ES-I3 (cell line): ENCODE results near the gene ERFE.
"Not testable (repeated sequence)": the region's sequence is repeated elsewhere in the genome, so short reads cannot be mapped to it uniquely, and the experiment has no call there.

Source experiments
- H3K36me3 ChIP-seq: 2 replicates; pipeline ENCODE4 v1.6.1; 2013; ENCODE audit warnings: mild to moderate bottlenecking, low read length, control low read depth, moderate library complexity; ENCODE audit not compliant: insufficient read depth
- H3K4me1 ChIP-seq: 2 replicates; pipeline ENCODE4 v1.6.1; 2013; ENCODE audit warnings: mild to moderate bottlenecking, control low read depth, low read length; ENCODE audit not compliant: insufficient read depth
- H3K9ac ChIP-seq: 2 replicates; pipeline ENCODE4 v1.6.1; 2013; ENCODE audit warnings: low read depth, mild to moderate bottlenecking, low read length, moderate library complexity
- H3K9me3 ChIP-seq: 2 replicates; pipeline ENCODE4 v1.6.1; 2013; ENCODE audit warnings: mild to moderate bottlenecking, low read length, moderate library complexity; ENCODE audit not compliant: control insufficient read depth, insufficient read depth

ERFE gene

DNA sequence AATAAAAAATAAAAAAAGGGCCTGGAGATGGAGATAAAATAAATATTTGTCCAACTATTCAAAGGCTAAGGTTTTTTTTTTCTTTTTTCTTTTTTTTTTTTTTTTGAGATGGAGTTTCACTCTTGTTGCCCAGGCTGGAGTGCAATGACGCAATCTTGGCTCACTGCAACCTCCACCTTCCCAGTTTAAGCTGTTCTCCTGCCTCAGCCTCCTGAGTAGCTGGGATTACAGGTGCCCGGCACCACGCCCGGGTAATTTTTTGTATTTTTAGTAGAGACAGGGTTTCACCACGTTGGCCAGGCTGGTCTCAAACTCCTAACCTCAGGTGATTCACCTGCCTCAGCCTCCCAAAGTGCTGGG lies 12.3 kb downstream of the ERFE start:
- not testable (repeated sequence) for H3K4me1 ChIP-seq, H3K9me3 ChIP-seq, H3K36me3 ChIP-seq, H3K9ac ChIP-seq

DNA sequence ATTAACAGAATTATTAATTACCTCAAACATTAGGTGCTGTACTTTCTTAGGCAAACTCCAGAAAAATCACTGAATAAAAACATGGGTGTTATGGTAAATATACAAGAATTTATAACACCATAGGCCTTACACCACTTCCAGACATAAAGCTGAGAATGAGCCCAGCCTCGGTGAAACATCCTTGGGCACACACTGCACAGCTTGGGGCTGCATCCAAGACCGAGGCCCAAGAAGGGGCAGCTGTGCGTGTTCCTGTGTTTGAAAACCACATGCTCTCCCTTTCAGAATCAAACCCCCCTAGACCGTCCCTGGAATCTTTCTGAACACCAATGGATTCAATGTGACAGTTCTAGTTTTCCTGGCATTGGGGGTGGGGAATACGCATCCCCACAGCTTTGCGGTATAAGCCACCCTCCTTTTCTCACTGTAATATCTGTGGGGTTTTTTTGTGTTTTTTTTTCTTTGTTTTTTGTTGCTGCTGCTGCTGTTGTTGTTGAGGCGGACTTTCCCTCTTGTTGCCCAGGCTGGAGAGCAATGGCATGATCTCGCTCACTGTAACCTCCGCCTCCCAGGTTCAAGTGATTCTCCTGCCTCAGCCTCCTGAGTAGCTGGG lies 12.9 kb downstream of the ERFE start:
- Histone ChIP-seq H3K4me1 (no peaks in the 10 kb centered on the region), H3K9me3 (no peaks in the 10 kb centered on the region), H3K36me3 (peaks cover 4% of the 10 kb centered on the region; the same call in 1 of the 2 replicates), H3K9ac (no peak overlapping the region)

DNA sequence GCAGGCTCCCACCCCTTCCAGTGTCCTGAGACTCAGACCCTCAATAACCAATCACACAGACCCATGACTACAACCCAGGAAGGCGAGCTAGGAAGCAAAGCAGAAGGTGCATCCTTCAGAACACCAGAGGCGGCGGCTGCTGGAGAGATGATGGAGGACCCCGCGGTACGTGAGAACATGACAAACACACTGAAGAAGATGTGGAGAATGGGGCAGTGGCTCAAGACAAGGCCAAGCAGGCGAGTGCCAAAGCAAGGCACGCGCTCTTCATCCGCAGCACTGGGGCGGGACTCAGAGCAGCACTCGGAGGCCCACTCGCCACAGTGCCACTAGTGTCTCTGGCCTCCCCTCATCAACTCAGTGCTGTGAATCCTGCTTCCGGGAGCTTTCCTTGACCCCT lies 13.7 kb downstream of the ERFE start:
- H3K4me1 ChIP-seq: no peaks in the 10 kb centered on the region
- no peak overlapping the region for H3K9ac ChIP-seq
- H3K36me3 ChIP-seq: peaks cover 4% of the 10 kb centered on the region; the same call in 1 of the 2 replicates
- H3K9me3 ChIP-seq: no peaks in the 10 kb centered on the region

- H3K4me1 ChIP-seq: no peaks in the 10 kb centered on the region
- H3K9me3 ChIP-seq: no peaks in the 10 kb centered on the region
- H3K36me3 ChIP-seq: peaks cover 8% of the 10 kb centered on the region; the same call in 1 of the 2 replicates
- H3K9ac ChIP-seq: no peak overlapping the region
Observed at GRCh38 chr2:238173692-238174091, 14.9 kb downstream of the ERFE start.

DNA sequence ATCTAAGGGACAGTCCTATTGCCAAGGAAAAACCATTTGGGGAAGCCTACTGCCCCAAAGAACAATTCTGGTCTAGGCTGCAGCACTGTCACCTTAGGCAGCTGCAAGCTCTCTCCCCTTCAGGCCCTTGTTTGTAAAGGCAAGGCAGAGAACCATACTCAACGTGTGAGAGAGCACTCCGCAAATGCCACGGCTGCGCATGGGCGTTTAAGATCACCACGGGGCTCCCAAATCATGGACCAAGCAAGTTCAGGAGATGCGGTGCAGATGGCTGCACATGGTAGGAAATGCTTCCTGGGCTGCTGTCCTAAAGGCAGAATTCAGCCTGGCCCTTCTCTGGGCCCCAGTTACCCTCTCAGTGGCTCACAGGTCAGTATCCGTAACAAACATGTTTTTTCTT lies 15.5 kb downstream of the ERFE start:
- Histone ChIP-seq H3K36me3 (peaks cover 10% of the 10 kb centered on the region; the same call in 1 of the 2 replicates), H3K4me1 (no peaks in the 10 kb centered on the region), H3K9me3 (no peaks in the 10 kb centered on the region), H3K9ac (no peak overlapping the region)

GRCh38 chr2:238174701-238175100 lies 15.9 kb downstream of the ERFE start:
- Histone ChIP-seq H3K36me3 (peaks cover 13% of the 10 kb centered on the region; the same call in 1 of the 2 replicates), H3K9ac (no peak overlapping the region), H3K9me3 (no peaks in the 10 kb centered on the region), H3K4me1 (no peaks in the 10 kb centered on the region)

DNA sequence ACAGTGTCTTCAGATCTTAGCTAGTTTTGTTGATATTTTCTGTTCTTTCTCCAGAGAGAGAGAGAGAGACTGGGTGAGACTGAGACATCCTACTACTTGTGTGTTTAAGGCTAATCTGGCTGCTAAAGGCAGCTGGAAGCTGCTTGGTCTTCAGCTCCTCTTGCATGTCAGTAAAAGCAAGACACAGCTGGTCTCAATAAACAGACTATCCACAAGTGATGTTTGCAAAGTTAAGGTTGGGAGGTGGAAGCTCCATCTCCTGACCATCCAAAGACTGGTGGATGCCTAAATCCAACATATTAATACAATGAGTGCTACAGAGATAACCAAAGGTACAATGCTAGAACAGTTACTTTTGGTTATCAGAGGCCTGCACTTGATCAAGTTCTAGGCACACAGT lies 17.8 kb downstream of the ERFE start:
- Histone ChIP-seq H3K36me3 (peaks cover 20% of the 10 kb centered on the region; the same call in 1 of the 2 replicates), H3K9ac (no peak overlapping the region)

GRCh38 chr2:238180554-238180953 lies 21.8 kb downstream of the ERFE start:
- no peak overlapping the region for H3K9ac ChIP-seq
- H3K9me3 ChIP-seq: no peaks in the 10 kb centered on the region
- H3K4me1 ChIP-seq: no peaks in the 10 kb centered on the region
- H3K36me3 ChIP-seq: peaks cover 45% of the 10 kb centered on the region

More for the DNA sequence above, 17.8 kb downstream of the ERFE start:
- H3K4me1 ChIP-seq: no peaks in the 10 kb centered on the region
- H3K9me3 ChIP-seq: no peaks in the 10 kb centered on the region

DNA sequence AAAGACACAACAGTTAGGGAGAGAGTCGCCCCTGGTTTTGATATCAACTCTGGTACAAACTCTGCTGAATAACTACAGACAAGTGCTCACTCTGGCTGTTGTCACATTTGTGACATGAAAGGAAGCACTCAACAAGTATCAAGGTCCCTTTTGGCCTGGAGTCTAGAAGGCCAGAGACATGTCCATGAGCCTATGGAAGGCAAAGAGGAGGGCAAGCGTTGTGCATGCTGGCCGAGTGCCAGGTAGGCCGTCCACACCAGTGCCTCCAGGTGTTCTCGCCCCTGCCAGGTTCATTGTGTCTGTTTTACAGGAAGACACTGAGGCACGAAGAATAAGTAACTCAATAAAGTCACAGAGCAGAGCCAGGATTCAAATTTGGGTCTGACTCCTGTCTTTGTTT lies 23.6 kb downstream of the ERFE start:
- peaks cover 51% of the 10 kb centered on the region for H3K36me3 ChIP-seq
- no peaks in the 10 kb centered on the region for H3K4me1 ChIP-seq
- H3K9ac ChIP-seq: no peak overlapping the region
- H3K9me3 ChIP-seq: no peaks in the 10 kb centered on the region

GRCh38 chr2:238183821-238184220 lies 25.1 kb downstream of the ERFE start:
- no peaks in the 10 kb centered on the region for H3K9me3 ChIP-seq
- no peak overlapping the region for H3K9ac ChIP-seq
- H3K4me1 ChIP-seq: no peaks in the 10 kb centered on the region
- peaks cover 57% of the 10 kb centered on the region for H3K36me3 ChIP-seq

- peaks cover 35% of the 10 kb centered on the region for H3K36me3 ChIP-seq
- no peaks in the 10 kb centered on the region for H3K4me1 ChIP-seq
- H3K9me3 ChIP-seq: no peaks in the 10 kb centered on the region
- H3K9ac ChIP-seq: no peak overlapping the region
Observed at GRCh38 chr2:238187618-238188548, 29.1 kb downstream of the ERFE start.

DNA sequence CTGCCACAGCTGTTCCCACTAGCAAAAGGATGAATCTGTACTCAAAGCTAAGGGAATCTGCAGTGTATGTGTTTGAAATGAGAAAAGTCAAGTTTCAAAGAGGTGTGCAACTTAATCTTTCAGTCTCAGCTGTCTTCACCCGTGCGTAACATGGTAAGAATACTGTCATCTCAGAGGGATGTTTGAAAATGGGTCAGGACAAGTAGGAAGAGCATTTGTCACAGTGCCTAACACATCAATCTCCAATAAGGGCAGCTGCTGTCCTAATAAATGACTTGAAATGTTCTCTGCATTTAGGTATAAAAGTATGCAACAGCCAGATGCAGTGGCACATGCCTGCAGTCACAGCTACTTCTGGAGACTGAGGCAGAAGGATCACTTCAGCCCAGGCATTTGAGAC lies 31.7 kb downstream of the ERFE start:
- H3K36me3 ChIP-seq: peaks cover 30% of the 10 kb centered on the region
- no peaks in the 10 kb centered on the region for H3K4me1 ChIP-seq
- H3K9ac ChIP-seq: no peak overlapping the region
- H3K9me3 ChIP-seq: no peaks in the 10 kb centered on the region

GRCh38 chr2:238202326-238203093 lies 43.7 kb downstream of the ERFE start:
- Histone ChIP-seq H3K4me1 (no peaks in the 10 kb centered on the region), H3K9me3 (no peaks in the 10 kb centered on the region), H3K36me3 (no peaks in the 10 kb centered on the region), H3K9ac (peak overlapping the region; percentile 91)

GRCh38 chr2:238203094-238203972 lies 44.6 kb downstream of the ERFE start, which contains the start of gene ILKAP:
Gene ILKAP, minus strand, starts transcription at chr2:238203695. Its CDS starts 142 bp downstream, at chr2:238203553.
- no peaks in the 10 kb centered on the region for H3K4me1 ChIP-seq
- H3K9me3 ChIP-seq: no peaks in the 10 kb centered on the region
- H3K9ac ChIP-seq: peak within 1 kb of the TSS; percentile 91
- no peaks in the 10 kb centered on the region for H3K36me3 ChIP-seq
